Neural cell (in vitro differentiated cells): ENCODE measurements around the gene SLC35B2.
A peak's percentile ranks its signal among the peaks of the same experiment; 100 is the strongest.

Experiments
- CTCF ChIP-seq: fragments of 450-650 bp; IDR thresholded peaks from 2 replicates; pipeline ENCODE4 v1.5.1; 2014; ENCODE audit warnings: antibody characterized with exemption, mild to moderate bottlenecking, moderate library complexity; ENCODE audit not compliant: poor library complexity, severe bottlenecking
- EP300 ChIP-seq: fragments of 450-650 bp; conservative IDR thresholded peaks from 2 replicates; pipeline ENCODE4 v1.6.1; 2014; ENCODE audit warnings: antibody characterized with exemption, mild to moderate bottlenecking, moderate library complexity; ENCODE audit not compliant: poor library complexity, severe bottlenecking
- EZH2 ChIP-seq: fragments of 200-600, 300-800 bp; shearing (Covaris generic), sonication (generic); IDR thresholded peaks from 2 replicates; pipeline ENCODE4 v1.6.1; 2014; ENCODE audit warnings: antibody characterized with exemption, low read length, borderline replicate concordance, mild to moderate bottlenecking; ENCODE audit not compliant: insufficient read depth, poor library complexity, severe bottlenecking
- POLR2AphosphoS5 ChIP-seq: IDR thresholded peaks from 2 replicates; pipeline ENCODE4 v1.6.1; 2012
- RAD21 ChIP-seq: fragments of 450-650 bp; conservative IDR thresholded peaks from 2 replicates; pipeline ENCODE4 v1.6.1; 2014; ENCODE audit warnings: antibody characterized with exemption, mild to moderate bottlenecking, moderate library complexity
- REST ChIP-seq: IDR thresholded peaks from 2 replicates; pipeline ENCODE4 v1.6.1; 2012; ENCODE audit warnings: borderline replicate concordance
- TAF1 ChIP-seq: IDR thresholded peaks from 2 replicates; pipeline ENCODE4 v1.6.1; 2012; ENCODE audit warnings: low read depth

- TF ChIP-seq CTCF (no peak), EZH2 (no peak), REST (no peak), POLR2AphosphoS5 (peak; percentile 11), RAD21 (no peak), EP300 (peak; percentile 68), TAF1 (no peak)
These were observed 9.7 kb downstream of the SLC35B2 start for GRCh38 chr6:44247338-44248302.
